ENCODE data around the gene KRTAP10-9. TPM values are rescaled to one million over a fixed set of nuclear protein-coding genes. Genes with fewer than 3 reads are reported as not detected.

KRTAP10-9 gene
- total RNA-seq, 1 experiment from 2014 or later: not detected

GRCh38 chr21:44664691-44665090 is 37.8 kb downstream of the KRTAP10-9 start:
- Histone ChIP-seq H3K36me3 (ENCODE audit: insufficient read depth, low read length, poor library complexity, severe bottlenecking) (no peaks in the 10 kb centered on the region), H3K9me3 (ENCODE audit: low read depth, low read length, poor library complexity, severe bottlenecking) (peaks cover 4% of the 10 kb centered on the region), H3K4me1 (ENCODE audit: insufficient read depth, low read length, poor library complexity, severe bottlenecking) (no peaks in the 10 kb centered on the region), H3K27me3 (replicated peaks; ENCODE audit: insufficient read depth, low read depth, low read length, poor library complexity) (no peaks in the 10 kb centered on the region), H3K27ac (ENCODE audit: low read depth, low read length, poor library complexity, severe bottlenecking) (no peak overlapping the region), H3K4me3 (ENCODE audit: low read depth, low read length, poor library complexity, severe bottlenecking) (no peak overlapping the region)
- ChIA-PET CTCF (no interaction called here), POLR2A (ENCODE audit: low non-redundant PET) (no interaction called here)
- BruUV-seq (replicated peaks): no TSS peak
- no peak for DNase-seq (ENCODE audit: low spot score)
- TF ChIP-seq CTCF (conservative IDR thresholded peaks at IDR 0.05; ENCODE audit: low read depth, low read length): no peak
- no peak for TF ChIP-seq EZH2 (IDR thresholded peaks at IDR 0.05; ENCODE audit: borderline replicate concordance, low read depth, low read length, poor library complexity, severe bottlenecking)
- intact Hi-C loops (cut with micrococcal nuclease; ENCODE audit: unreplicated experiment): no loop called here

GRCh38 chr21:44666401-44667320 is 39.8 kb downstream of the KRTAP10-9 start, which contains the start of gene KRTAP12-2:
TSS of gene KRTAP12-2 (minus strand) at chr21:44666927. CDS start at chr21:44666886, 41 bp downstream.
- Histone ChIP-seq H3K4me3 (ENCODE audit: low read depth, low read length, poor library complexity, severe bottlenecking) (no peak within 1 kb of the TSS), H3K27me3 (replicated peaks; ENCODE audit: insufficient read depth, low read depth, low read length, poor library complexity) (no peaks in the 10 kb centered on the region), H3K9me3 (ENCODE audit: low read depth, low read length, poor library complexity, severe bottlenecking) (peaks cover 16% of the 10 kb centered on the region), H3K4me1 (ENCODE audit: insufficient read depth, low read length, poor library complexity, severe bottlenecking) (no peaks in the 10 kb centered on the region), H3K36me3 (ENCODE audit: insufficient read depth, low read length, poor library complexity, severe bottlenecking) (no peaks in the 10 kb centered on the region), H3K27ac (ENCODE audit: low read depth, low read length, poor library complexity, severe bottlenecking) (no peak within 1 kb of the TSS)
- no TSS peak for BruUV-seq (replicated peaks)
- intact Hi-C loops (cut with micrococcal nuclease; ENCODE audit: unreplicated experiment): no loop called here
- POLR2A ChIA-PET (ENCODE audit: low non-redundant PET): no interaction called here
- no peak for DNase-seq (ENCODE audit: low spot score)
- CTCF ChIA-PET: no interaction called here
- TF ChIP-seq CTCF (conservative IDR thresholded peaks at IDR 0.05; ENCODE audit: low read depth, low read length) (no peak), EZH2 (IDR thresholded peaks at IDR 0.05; ENCODE audit: borderline replicate concordance, low read depth, low read length, poor library complexity, severe bottlenecking) (no peak)

GRCh38 chr21:44667612-44668011 is 40.7 kb downstream of the KRTAP10-9 start:
- no TSS peak for BruUV-seq (replicated peaks)
- TF ChIP-seq EZH2 (IDR thresholded peaks at IDR 0.05; ENCODE audit: borderline replicate concordance, low read depth, low read length, poor library complexity, severe bottlenecking): no peak
- TF ChIP-seq CTCF (conservative IDR thresholded peaks at IDR 0.05; ENCODE audit: low read depth, low read length): no peak
- CTCF ChIA-PET: no interaction called here
- intact Hi-C loops (cut with micrococcal nuclease; ENCODE audit: unreplicated experiment): no loop called here
- no peak overlapping the region for H3K27ac ChIP-seq (ENCODE audit: low read depth, low read length, poor library complexity, severe bottlenecking)
- H3K9me3 ChIP-seq (ENCODE audit: low read depth, low read length, poor library complexity, severe bottlenecking): peaks cover 18% of the 10 kb centered on the region
- no peak overlapping the region for H3K4me3 ChIP-seq (ENCODE audit: low read depth, low read length, poor library complexity, severe bottlenecking)
- DNase-seq (ENCODE audit: low spot score): no peak
- H3K36me3 ChIP-seq (ENCODE audit: insufficient read depth, low read length, poor library complexity, severe bottlenecking): no peaks in the 10 kb centered on the region
- POLR2A ChIA-PET (ENCODE audit: low non-redundant PET): no interaction called here
- H3K27me3 ChIP-seq (replicated peaks; ENCODE audit: insufficient read depth, low read depth, low read length, poor library complexity): no peaks in the 10 kb centered on the region
- no peaks in the 10 kb centered on the region for H3K4me1 ChIP-seq (ENCODE audit: insufficient read depth, low read length, poor library complexity, severe bottlenecking)
